Neural progenitor cell (in vitro differentiated cells): ENCODE results near the gene CFDP1. TPM values are rescaled to one million over a fixed set of nuclear protein-coding genes. Genes with fewer than 3 reads are reported as not detected.

Experiments used
- DNase-seq: peaks from one replicate; pipeline ENCODE4 v3.0.0-alpha.2; 2016; ENCODE audit warnings: low spot score
- H2AFZ ChIP-seq: fragments of 200-600 bp; sonication (generic); replicated peaks from 2 replicates; pipeline ENCODE4 v1.6.1; 2016; ENCODE audit warnings: antibody characterized with exemption
- H3F3A ChIP-seq: fragments of 200-600 bp; sonication (generic); 2 replicates; pipeline ENCODE4 v1.6.1; 2016; ENCODE audit warnings: antibody characterized with exemption, low read depth
- H3K27ac ChIP-seq: fragments of 200-600 bp; sonication (generic); 2 replicates; pipeline ENCODE4 v1.5.1; 2016; ENCODE audit warnings: mild to moderate bottlenecking
- H3K27me3 ChIP-seq: fragments of 200-600 bp; sonication (generic); 2 replicates; pipeline ENCODE4 v1.6.1; 2016; ENCODE audit warnings: mild to moderate bottlenecking, moderate library complexity
- H3K36me3 ChIP-seq: fragments of 200-600 bp; sonication (generic); 2 replicates; pipeline ENCODE4 v1.5.1; 2016
- H3K4me1 ChIP-seq: fragments of 200-600 bp; sonication (generic); 2 replicates; pipeline ENCODE4 v1.6.1; 2016; ENCODE audit warnings: mixed run types
- H3K4me2 ChIP-seq: fragments of 200-600 bp; sonication (generic); 2 replicates; pipeline ENCODE4 v1.6.1; 2016
- H3K4me3 ChIP-seq: fragments of 200-600 bp; sonication (generic); 2 replicates; pipeline ENCODE4 v1.5.1; 2016
- H3K79me2 ChIP-seq: fragments of 200-600 bp; sonication (generic); 2 replicates; pipeline ENCODE4 v1.6.1; 2016; ENCODE audit warnings: low read depth
- H3K9ac ChIP-seq: fragments of 200-600 bp; sonication (generic); 2 replicates; pipeline ENCODE4 v1.6.1; 2016
- H3K9me3 ChIP-seq: fragments of 200-600 bp; sonication (generic); 2 replicates; pipeline ENCODE4 v1.5.1; 2016; ENCODE audit warnings: low read depth
- H4K20me1 ChIP-seq: fragments of 200-600 bp; sonication (generic); 2 replicates; pipeline ENCODE4 v1.6.1; 2016; ENCODE audit warnings: low read depth
- H3K27ac Mint-ChIP-seq: 3 replicates; pipeline ENCODE4 v1.8.0; 2021; ENCODE audit warnings: mixed read lengths
- H3K27me3 Mint-ChIP-seq: 2 replicates; pipeline ENCODE4 v1.8.0; 2022; ENCODE audit warnings: low read depth, mild to moderate bottlenecking, inconsistent platforms, moderate library complexity, mixed read lengths; ENCODE audit not compliant: insufficient read depth
- H3K36me3 Mint-ChIP-seq: 3 replicates; pipeline ENCODE4 v1.8.0; 2021; ENCODE audit warnings: mixed read lengths
- H3K4me1 Mint-ChIP-seq: 3 replicates; pipeline ENCODE4 v1.8.0; 2021; ENCODE audit warnings: mixed read lengths
- H3K4me3 Mint-ChIP-seq: 3 replicates; pipeline ENCODE4 v1.8.0; 2021; ENCODE audit warnings: mild to moderate bottlenecking, moderate library complexity, mixed read lengths
- H3K9me3 Mint-ChIP-seq: 3 replicates; pipeline ENCODE4 v1.8.0; 2020; ENCODE audit warnings: mixed read lengths
- EZH2 ChIP-seq: fragments of 200-600 bp; sonication (generic); IDR thresholded peaks from 2 replicates; pipeline ENCODE4 v1.6.1; 2017; ENCODE audit warnings: antibody characterized with exemption, mild to moderate bottlenecking, moderate library complexity
- EZH2phosphoT487 ChIP-seq: fragments of 200-600 bp; sonication (generic); IDR thresholded peaks from 2 replicates; pipeline ENCODE4 v1.6.1; 2017; ENCODE audit warnings: antibody characterized with exemption
- total RNA-seq: library from RNA; depleted of rRNA; stranded (reverse); fragments of >200 nt; gene quantifications from 2 replicates; pipeline ENCODE4 v1.2.3, GENCODE V29; 2015; ENCODE audit warnings: low replicate concordance
- TF ChIP-seq, protein P1 (sequence below): fragments of 200-600 bp; sonication (generic); IDR thresholded peaks from 2 replicates; pipeline ENCODE4 v1.5.1; 2017; ENCODE audit warnings: antibody characterized with exemption, mild to moderate bottlenecking

The CFDP1 gene
- total RNA-seq, 1 donor from 2014 or later, result 159 TPM

DNA sequence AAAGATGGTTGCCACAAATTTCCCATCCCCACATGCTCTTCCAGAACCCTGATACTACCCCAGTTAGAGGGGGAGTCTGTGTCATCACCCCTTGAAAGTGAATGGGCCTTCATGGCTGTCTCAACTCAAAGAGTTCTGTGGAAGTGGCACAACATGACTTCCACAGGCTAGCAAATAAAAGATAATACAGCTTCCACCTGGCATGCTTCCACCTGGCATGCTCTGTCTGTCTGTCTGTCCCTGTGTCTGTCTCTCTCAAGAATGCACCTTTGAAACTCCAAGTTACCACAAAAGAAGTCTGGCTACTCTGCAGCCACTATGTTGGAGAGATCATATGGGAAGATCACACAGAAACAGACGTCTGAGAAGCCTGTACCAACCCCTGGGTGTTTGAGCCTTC lies 35.0 kb downstream of the CFDP1 start:
- H3K4me2 ChIP-seq, result no peak overlapping the region
- H3K36me3 Mint-ChIP-seq, result peaks cover 19% of the 10 kb centered on the region
- H2AFZ ChIP-seq, result no peak overlapping the region
- H3F3A ChIP-seq, result peaks cover 6% of the 10 kb centered on the region
- no peak overlapping the region for H3K27ac ChIP-seq
- TF ChIP-seq EZH2phosphoT487 (no peak), EZH2 (no peak)
- TF ChIP-seq, protein P1, sequence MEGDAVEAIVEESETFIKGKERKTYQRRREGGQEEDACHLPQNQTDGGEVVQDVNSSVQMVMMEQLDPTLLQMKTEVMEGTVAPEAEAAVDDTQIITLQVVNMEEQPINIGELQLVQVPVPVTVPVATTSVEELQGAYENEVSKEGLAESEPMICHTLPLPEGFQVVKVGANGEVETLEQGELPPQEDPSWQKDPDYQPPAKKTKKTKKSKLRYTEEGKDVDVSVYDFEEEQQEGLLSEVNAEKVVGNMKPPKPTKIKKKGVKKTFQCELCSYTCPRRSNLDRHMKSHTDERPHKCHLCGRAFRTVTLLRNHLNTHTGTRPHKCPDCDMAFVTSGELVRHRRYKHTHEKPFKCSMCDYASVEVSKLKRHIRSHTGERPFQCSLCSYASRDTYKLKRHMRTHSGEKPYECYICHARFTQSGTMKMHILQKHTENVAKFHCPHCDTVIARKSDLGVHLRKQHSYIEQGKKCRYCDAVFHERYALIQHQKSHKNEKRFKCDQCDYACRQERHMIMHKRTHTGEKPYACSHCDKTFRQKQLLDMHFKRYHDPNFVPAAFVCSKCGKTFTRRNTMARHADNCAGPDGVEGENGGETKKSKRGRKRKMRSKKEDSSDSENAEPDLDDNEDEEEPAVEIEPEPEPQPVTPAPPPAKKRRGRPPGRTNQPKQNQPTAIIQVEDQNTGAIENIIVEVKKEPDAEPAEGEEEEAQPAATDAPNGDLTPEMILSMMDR, result no peak
- no peak overlapping the region for H3K4me3 ChIP-seq
- H3K36me3 ChIP-seq, result no peaks in the 10 kb centered on the region
- H3K4me3 Mint-ChIP-seq, result no peak overlapping the region
- no peaks in the 10 kb centered on the region for H3K79me2 ChIP-seq
- H3K27ac Mint-ChIP-seq, result no peak overlapping the region
- no peak for DNase-seq
- H3K9me3 ChIP-seq, result no peaks in the 10 kb centered on the region
- H3K27me3 Mint-ChIP-seq, result peaks cover 2% of the 10 kb centered on the region
- H3K4me1 ChIP-seq, result no peaks in the 10 kb centered on the region
- no peak overlapping the region for H3K9ac ChIP-seq
- H3K9me3 Mint-ChIP-seq, result no peaks in the 10 kb centered on the region
- peaks cover 2% of the 10 kb centered on the region for H3K4me1 Mint-ChIP-seq
- H3K27me3 ChIP-seq, result no peaks in the 10 kb centered on the region
- no peaks in the 10 kb centered on the region for H4K20me1 ChIP-seq

DNA sequence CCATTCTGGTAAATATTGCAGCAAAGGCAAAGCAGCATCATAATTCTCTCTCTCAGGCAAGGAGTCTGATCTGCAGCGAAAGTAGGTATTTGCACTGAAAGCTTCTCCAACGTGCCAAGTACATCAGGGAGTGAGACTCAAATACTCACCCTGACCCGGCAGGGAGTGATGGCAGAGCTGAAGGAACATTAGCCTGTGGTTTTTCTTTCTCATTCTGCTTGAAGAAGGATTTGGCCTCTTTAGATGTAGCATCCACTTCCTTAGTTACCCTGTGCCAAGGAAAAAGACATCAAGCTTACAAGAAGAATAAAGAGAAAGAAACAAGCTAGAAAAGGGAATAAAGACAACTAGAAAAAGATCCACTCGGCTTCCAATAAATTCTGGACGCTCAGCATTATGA lies 38.4 kb downstream of the CFDP1 start:
- Histone ChIP-seq H4K20me1 (peaks cover 3% of the 10 kb centered on the region), H3K4me3 (no peak overlapping the region), H2AFZ (no peak overlapping the region), H3K36me3 (peaks cover 4% of the 10 kb centered on the region), H3K27ac (no peak overlapping the region), H3K27me3 (no peaks in the 10 kb centered on the region), H3K79me2 (no peaks in the 10 kb centered on the region), H3K4me1 (no peaks in the 10 kb centered on the region), H3F3A (peaks cover 3% of the 10 kb centered on the region), H3K9me3 (no peaks in the 10 kb centered on the region), H3K4me2 (no peak overlapping the region), H3K9ac (no peak overlapping the region)
- DNase-seq, result no peak
- TF ChIP-seq EZH2phosphoT487 (no peak), EZH2 (no peak)
- TF ChIP-seq, protein P1, result no peak
- Mint-ChIP-seq H3K27me3 (peaks cover 2% of the 10 kb centered on the region), H3K9me3 (no peaks in the 10 kb centered on the region), H3K4me3 (no peak overlapping the region), H3K27ac (no peak overlapping the region), H3K36me3 (peaks cover 29% of the 10 kb centered on the region), H3K4me1 (peaks cover 2% of the 10 kb centered on the region)

DNA sequence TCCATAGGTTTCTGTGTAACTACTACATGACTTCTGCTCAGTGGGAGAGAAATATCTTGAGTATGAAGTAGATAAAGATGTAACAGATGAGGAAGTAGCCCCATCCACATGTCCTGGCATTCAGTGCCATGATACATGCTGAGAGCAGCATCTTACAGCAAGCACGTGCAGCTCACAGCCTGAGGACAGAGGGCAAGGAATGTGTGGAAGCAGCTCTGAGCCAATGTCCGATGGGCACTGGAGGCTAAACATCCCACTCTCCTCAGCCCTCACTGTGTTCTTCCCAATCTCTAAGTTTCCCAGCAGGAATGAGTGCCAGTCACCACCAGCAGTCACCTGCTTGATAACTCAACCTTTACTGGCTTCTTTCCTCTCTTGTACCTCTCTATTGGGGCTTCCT lies 40.4 kb downstream of the CFDP1 start:
- no peak overlapping the region for H3K9ac ChIP-seq
- H4K20me1 ChIP-seq, result peaks cover 3% of the 10 kb centered on the region
- no peak overlapping the region for H3K27ac ChIP-seq
- peaks cover 3% of the 10 kb centered on the region for H3F3A ChIP-seq
- TF ChIP-seq EZH2phosphoT487, result no peak
- TF ChIP-seq, protein P1, result no peak
- TF ChIP-seq EZH2, result no peak
- H3K4me3 Mint-ChIP-seq, result no peak overlapping the region
- no peak overlapping the region for H3K4me2 ChIP-seq
- no peaks in the 10 kb centered on the region for H3K9me3 ChIP-seq
- no peak for DNase-seq
- peaks cover 2% of the 10 kb centered on the region for H3K27me3 Mint-ChIP-seq
- H3K4me1 Mint-ChIP-seq, result peaks cover 2% of the 10 kb centered on the region
- H3K79me2 ChIP-seq, result no peaks in the 10 kb centered on the region
- H3K4me1 ChIP-seq, result no peaks in the 10 kb centered on the region
- H3K9me3 Mint-ChIP-seq, result no peaks in the 10 kb centered on the region
- no peak overlapping the region for H2AFZ ChIP-seq
- peaks cover 24% of the 10 kb centered on the region for H3K36me3 Mint-ChIP-seq
- no peak overlapping the region for H3K27ac Mint-ChIP-seq
- H3K36me3 ChIP-seq, result peaks cover 4% of the 10 kb centered on the region
- no peaks in the 10 kb centered on the region for H3K27me3 ChIP-seq
- H3K4me3 ChIP-seq, result no peak overlapping the region
